ENCODE results near the gene SUFU.

- TF ChIP-seq CTCF (IDR thresholded peaks at IDR 0.05; ENCODE audit: low read depth, low read length, missing input control) (no peak), YY1 (IDR thresholded peaks at IDR 0.05) (no peak), JUND (IDR thresholded peaks at IDR 0.05) (no peak), GABPA (IDR thresholded peaks at IDR 0.05 in 1 of 2, conservative IDR thresholded peaks at IDR 0.05 in 1 of 2) (no peak)
Measured at GRCh38 chr10:102601639-102602038, 97.9 kb downstream of the SUFU start.
